ENCODE results near the gene CYSRT1. TPM values are rescaled to one million over a fixed set of nuclear protein-coding genes. Genes with fewer than 3 reads are reported as not detected.
A peak's percentile ranks its signal among the peaks of the same experiment; 100 is the strongest.

CYSRT1 gene
- total RNA-seq, 1 donor from 2014 or later, result 0.41 TPM

DNA sequence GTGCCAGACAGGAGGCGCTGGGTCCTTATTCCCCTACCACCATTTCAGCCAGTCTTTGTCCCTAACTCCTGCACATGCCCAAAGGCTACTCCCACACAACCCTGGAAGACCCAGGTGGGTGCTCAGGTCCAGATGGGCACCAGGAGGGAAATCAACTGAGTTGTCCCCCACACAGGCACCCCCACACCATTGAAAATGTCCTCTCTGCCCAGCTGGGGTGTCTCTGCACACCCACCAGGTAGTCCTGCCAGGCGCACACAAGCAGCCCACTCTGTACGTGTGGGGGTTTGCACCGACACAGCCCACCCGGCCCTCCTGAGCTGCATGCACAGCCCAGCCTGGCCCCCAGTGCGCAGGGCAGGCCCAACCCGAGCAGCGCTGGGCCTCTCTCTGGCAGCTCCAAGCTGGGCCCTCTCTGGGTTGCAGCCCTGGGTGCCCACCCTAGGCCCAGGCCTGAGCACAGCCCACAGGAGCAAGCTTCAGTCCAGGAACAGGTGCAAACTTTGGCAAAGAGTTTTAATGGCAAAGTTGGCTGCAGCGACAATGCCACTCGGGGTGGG, 5.1 kb upstream of the CYSRT1 start:
- H3K4me1 ChIP-seq, result peaks cover 14% of the 10 kb centered on the region
- intact Hi-C loops (cut with DNase I), result no loop called here
- DNase-seq (no peak), ATAC-seq (no peak)
- H3K4me3 ChIP-seq, result no peak overlapping the region
- H3K27ac ChIP-seq, result no peak overlapping the region
- no peaks in the 10 kb centered on the region for H3K36me3 ChIP-seq
- no peaks in the 10 kb centered on the region for H3K9me3 ChIP-seq
- H3K27me3 ChIP-seq, result no peaks in the 10 kb centered on the region
- TF ChIP-seq, protein P1, sequence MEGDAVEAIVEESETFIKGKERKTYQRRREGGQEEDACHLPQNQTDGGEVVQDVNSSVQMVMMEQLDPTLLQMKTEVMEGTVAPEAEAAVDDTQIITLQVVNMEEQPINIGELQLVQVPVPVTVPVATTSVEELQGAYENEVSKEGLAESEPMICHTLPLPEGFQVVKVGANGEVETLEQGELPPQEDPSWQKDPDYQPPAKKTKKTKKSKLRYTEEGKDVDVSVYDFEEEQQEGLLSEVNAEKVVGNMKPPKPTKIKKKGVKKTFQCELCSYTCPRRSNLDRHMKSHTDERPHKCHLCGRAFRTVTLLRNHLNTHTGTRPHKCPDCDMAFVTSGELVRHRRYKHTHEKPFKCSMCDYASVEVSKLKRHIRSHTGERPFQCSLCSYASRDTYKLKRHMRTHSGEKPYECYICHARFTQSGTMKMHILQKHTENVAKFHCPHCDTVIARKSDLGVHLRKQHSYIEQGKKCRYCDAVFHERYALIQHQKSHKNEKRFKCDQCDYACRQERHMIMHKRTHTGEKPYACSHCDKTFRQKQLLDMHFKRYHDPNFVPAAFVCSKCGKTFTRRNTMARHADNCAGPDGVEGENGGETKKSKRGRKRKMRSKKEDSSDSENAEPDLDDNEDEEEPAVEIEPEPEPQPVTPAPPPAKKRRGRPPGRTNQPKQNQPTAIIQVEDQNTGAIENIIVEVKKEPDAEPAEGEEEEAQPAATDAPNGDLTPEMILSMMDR (IDR thresholded peaks at IDR 0.05), result no peak

DNA sequence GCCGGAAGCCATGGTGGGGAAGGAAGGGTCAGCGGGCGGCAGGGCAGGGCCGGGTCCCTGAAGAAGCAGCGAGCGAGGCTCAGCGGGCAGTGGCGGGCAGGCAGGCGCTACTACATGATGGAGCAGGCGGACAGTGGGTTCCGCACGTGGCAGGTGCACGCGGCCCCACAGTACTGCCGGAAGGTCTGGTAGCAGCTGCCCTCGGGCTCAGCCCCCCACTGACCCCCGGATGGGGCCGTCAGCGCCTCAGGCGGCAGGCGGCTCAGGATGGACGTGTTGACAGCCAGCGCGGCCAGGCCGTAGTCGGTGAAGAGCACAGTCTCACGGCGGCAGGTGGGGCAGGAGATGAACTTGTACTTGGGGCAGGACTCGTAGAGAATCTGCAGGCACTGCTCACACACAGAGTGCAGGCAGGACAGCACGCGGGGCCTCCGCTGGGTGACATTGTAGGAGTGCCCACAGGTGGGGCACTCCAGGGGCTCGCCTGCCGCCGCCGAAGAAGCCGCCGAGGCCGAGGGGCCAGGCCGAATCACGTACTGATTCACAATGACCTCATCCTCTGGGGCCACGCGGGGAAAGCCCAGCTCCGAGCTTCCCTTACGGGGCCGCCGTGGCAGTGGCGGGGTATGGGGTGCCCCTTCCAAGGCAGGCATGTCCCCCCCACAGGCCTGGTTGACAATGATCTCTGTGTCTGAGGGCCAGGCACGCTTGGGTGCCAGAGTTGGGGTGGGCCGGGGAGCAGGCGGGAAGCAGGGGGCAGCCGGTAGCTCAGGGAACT, 4.5 kb upstream of the CYSRT1 start:
- H3K36me3 ChIP-seq, result no peaks in the 10 kb centered on the region
- peaks cover 14% of the 10 kb centered on the region for H3K4me1 ChIP-seq
- H3K27me3 ChIP-seq, result no peaks in the 10 kb centered on the region
- ATAC-seq, result no peak
- H3K27ac ChIP-seq, result no peak overlapping the region
- no peak overlapping the region for H3K4me3 ChIP-seq
- no peaks in the 10 kb centered on the region for H3K9me3 ChIP-seq
- TF ChIP-seq, protein P1 (IDR thresholded peaks at IDR 0.05), result no peak
- intact Hi-C loops (cut with DNase I), result no loop called here
- no peak for DNase-seq

DNA sequence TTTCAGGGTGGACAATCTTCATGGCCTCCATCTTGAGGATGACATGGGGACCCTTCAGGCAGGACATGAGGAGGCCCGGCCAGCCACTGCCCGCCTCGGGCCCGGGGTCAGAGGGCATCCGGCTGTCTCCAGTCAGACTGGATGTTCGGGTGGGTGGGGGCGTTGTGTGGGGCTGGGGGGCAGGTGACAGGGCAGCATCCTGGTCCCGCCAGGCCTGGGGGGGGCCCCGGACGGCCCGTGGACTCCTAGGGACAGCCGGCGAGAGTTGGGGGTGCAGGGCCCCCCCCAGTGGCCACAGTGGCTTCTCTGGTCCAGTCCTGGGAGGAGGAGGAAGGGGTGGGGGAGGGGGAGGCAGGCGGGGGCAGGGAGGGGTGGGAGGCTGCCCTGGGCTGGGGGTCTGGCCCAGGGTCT, 3.9 kb upstream of the CYSRT1 start:
- DNase-seq, result no peak
- intact Hi-C loops (cut with DNase I), result no loop called here

DNA sequence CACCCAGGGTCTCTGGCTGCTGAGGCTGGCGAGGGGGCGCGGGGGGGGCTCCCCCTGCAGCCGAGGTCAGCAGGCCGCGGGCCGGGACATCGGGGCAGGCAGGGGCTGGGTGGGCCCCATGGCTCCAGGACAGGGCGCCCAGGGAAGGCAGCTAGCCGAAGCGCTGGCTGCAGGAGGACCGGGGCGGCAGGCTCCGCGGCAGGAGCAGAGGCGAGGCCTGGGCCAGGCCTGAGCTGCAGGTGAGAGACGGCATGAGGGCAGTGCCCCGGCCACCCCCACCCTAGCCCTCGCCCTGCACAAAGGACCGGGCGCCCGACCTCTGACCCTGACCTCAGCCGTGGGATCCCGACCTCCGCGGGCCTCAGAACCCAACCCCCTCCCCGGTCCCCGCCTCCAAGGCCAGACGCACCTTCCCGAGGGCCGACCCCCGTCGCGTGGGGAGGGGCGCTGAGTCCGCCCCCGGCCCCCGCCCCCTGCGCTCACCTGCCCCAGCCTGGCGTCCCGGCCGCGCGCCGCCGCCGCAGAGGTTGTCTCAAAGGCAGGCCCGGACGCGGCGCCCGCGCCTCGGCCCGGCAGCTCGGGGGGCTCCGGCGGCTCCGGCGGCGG, 3.4 kb upstream of the CYSRT1 start:
- DNase-seq, result no peak
- intact Hi-C loops (cut with DNase I), result no loop called here

More for the DNA sequence above, 3.9 kb upstream of the CYSRT1 start:
- Histone ChIP-seq H3K4me1 (peaks cover 14% of the 10 kb centered on the region), H3K36me3 (no peaks in the 10 kb centered on the region), H3K27ac (no peak overlapping the region), H3K4me3 (no peak overlapping the region), H3K27me3 (no peaks in the 10 kb centered on the region), H3K9me3 (no peaks in the 10 kb centered on the region)
- TF ChIP-seq, protein P1 (IDR thresholded peaks at IDR 0.05), result no peak
- ATAC-seq, result no peak

DNA sequence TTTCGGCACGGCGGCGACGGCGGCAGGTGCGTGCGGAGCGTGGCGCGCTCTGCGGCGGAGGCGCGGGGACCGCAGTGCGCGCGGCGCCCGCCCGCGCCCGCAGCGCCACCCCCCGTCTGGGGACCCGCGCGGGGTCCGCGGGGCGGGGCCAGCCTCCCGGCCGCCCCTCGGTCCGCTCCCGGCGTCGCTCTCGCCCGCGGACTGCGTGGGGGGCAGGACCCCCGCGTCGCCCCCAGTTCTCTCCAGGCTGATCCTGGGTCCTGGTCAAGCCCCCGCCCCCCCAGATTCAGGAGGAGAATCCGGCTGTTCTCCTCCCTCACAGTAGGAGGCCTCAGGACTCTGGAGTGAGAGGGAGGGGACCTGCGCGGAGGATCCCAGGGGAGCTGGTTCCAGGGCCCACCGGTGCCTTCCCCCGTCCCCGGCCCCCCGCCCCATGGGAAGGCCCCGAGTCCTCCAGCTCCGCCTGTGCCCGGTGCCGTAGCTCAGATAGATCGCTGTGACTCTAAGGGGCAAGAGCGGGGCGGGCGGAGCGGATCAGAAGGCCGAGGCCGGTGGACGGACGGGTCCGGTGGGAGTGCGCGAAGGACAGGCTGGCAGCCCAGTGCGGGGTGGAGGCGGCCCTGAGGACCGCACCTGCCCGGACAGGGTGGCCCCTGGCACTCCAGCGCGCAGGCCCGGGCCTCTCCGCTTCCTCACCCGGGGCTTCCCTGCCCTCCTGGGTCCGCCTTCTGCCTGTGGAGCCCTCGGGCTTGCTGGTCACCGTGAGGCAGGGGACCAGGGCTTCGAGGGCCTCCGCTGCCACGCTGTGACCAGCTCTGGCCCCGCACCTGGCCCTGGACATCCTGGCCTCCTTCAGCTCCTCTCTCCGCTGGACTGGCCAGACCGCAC, 2.5 kb upstream of the CYSRT1 start, which contains the start of gene RNF208:
Gene RNF208 (minus strand): TSS at position 51 of the 888 bp plus-strand sequence. CDS start 1,028 bp downstream, outside the sequence.
- Histone ChIP-seq H3K27ac (peak within 1 kb of the TSS; percentile 94), H3K36me3 (no peaks in the 10 kb centered on the region), H3K4me1 (peaks cover 14% of the 10 kb centered on the region), H3K27me3 (no peaks in the 10 kb centered on the region), H3K9me3 (no peaks in the 10 kb centered on the region), H3K4me3 (peak within 1 kb of the TSS; percentile 81)
- intact Hi-C loops (cut with DNase I), result no loop called here
- TF ChIP-seq, protein P1 (IDR thresholded peaks at IDR 0.05), result no peak
- ATAC-seq (peak; percentile 0), DNase-seq (no peak)

More for the DNA sequence above, 3.4 kb upstream of the CYSRT1 start:
- peaks cover 14% of the 10 kb centered on the region for H3K4me1 ChIP-seq
- H3K27ac ChIP-seq, result no peak overlapping the region
- H3K4me3 ChIP-seq, result peak overlapping the region; percentile 33
- H3K36me3 ChIP-seq, result no peaks in the 10 kb centered on the region
- no peak for ATAC-seq
- H3K27me3 ChIP-seq, result no peaks in the 10 kb centered on the region
- TF ChIP-seq, protein P1 (IDR thresholded peaks at IDR 0.05), result no peak
- no peaks in the 10 kb centered on the region for H3K9me3 ChIP-seq
